Activated gamma-delta T cell treated with anti-CD3 and anti-CD28 coated beads, Interleukin-2, amount 50 U/mL, for 16 hours (primary cell): ENCODE results near the gene CNPY1.

Experiments
- DNase-seq: peaks from one replicate; pipeline ENCODE4 v3.0.0-alpha.2; 2020; ENCODE audit warnings: low read depth

Gene CNPY1

GRCh38 chr7:155558961-155559360 lies 12.6 kb upstream of the CNPY1 start:
- DNase-seq: no peak

GRCh38 chr7:155558351-155558750 lies 12.0 kb upstream of the CNPY1 start:
- no peak for DNase-seq

GRCh38 chr7:155557778-155558177 lies 11.4 kb upstream of the CNPY1 start:
- no peak for DNase-seq

GRCh38 chr7:155556763-155557162 lies 10.4 kb upstream of the CNPY1 start:
- no peak for DNase-seq

GRCh38 chr7:155555116-155555695 lies 8.8 kb upstream of the CNPY1 start:
- DNase-seq: no peak

- no peak for DNase-seq
These were observed 7.5 kb upstream of the CNPY1 start for GRCh38 chr7:155553871-155554270.

GRCh38 chr7:155551785-155552611 lies 5.6 kb upstream of the CNPY1 start:
- no peak for DNase-seq

GRCh38 chr7:155550916-155551315 lies 4.6 kb upstream of the CNPY1 start:
- no peak for DNase-seq

- no peak for DNase-seq
These were observed 2.9 kb upstream of the CNPY1 start for GRCh38 chr7:155549226-155549625.

- DNase-seq: no peak
These were observed 917 bp upstream of the CNPY1 start for GRCh38 chr7:155547161-155547791.

GRCh38 chr7:155545348-155545747 lies 1.0 kb downstream of the CNPY1 start:
- no peak for DNase-seq

- DNase-seq: no peak
These were observed 1.9 kb downstream of the CNPY1 start for GRCh38 chr7:155544485-155544884.

- no peak for DNase-seq
These were observed 2.4 kb downstream of the CNPY1 start for GRCh38 chr7:155543926-155544325.

GRCh38 chr7:155543011-155543876 lies 3.1 kb downstream of the CNPY1 start:
- DNase-seq: no peak

- no peak for DNase-seq
These were observed 4.2 kb downstream of the CNPY1 start for GRCh38 chr7:155541986-155542675.

- DNase-seq: no peak
These were observed 5.8 kb downstream of the CNPY1 start for GRCh38 chr7:155540553-155540952.

- DNase-seq: no peak
These were observed 8.1 kb downstream of the CNPY1 start for GRCh38 chr7:155538293-155538692.

GRCh38 chr7:155536451-155536850 lies 9.9 kb downstream of the CNPY1 start:
- no peak for DNase-seq

GRCh38 chr7:155534691-155535090 lies 11.7 kb downstream of the CNPY1 start:
- DNase-seq: no peak

- DNase-seq: no peak
These were observed 12.3 kb downstream of the CNPY1 start for GRCh38 chr7:155533827-155534690.
